ENCODE results near the gene STXBP1. TPM values are rescaled to one million over a fixed set of nuclear protein-coding genes. Genes with fewer than 3 reads are reported as not detected.
A peak's percentile ranks its signal among the peaks of the same experiment; 100 is the strongest.

The STXBP1 gene
- total and polyA plus RNA-seq, 8 donors = 14.3 to 46.4 (median 22.0) TPM

GRCh38 chr9:127627494-127627855 lies 15.4 kb downstream of the STXBP1 start:
- TF ChIP-seq CTCF (IDR thresholded peaks at IDR 0.05) = no peak
- no peaks in the 10 kb centered on the region for H3K27me3 ChIP-seq
- ATAC-seq (peak in 3 of 4 donors; percentile 10 to 34 (median 21)), FAIRE-seq (no peak), DNase-seq (no peak)
- no peak overlapping the region for H3K27ac ChIP-seq
- H3K4me1 ChIP-seq = peaks cover 0 to 8% (median 3%) of the 10 kb centered on the region in 3 donors
- H3K9me3 ChIP-seq = no peaks in the 10 kb centered on the region
- H3K36me3 ChIP-seq = no peaks in the 10 kb centered on the region
- 52 to 64% methylated on average over 2 of the region's 2 CpGs for WGBS, 2 donors
- H3K4me3 ChIP-seq = no peak overlapping the region
- intact Hi-C loops (cut with DNase I) = no loop called here

GRCh38 chr9:127628758-127629467 lies 16.8 kb downstream of the STXBP1 start:
- H3K9me3 ChIP-seq = no peaks in the 10 kb centered on the region
- no peaks in the 10 kb centered on the region for H3K36me3 ChIP-seq
- 36 to 37% methylated on average over 9 of the region's 9 CpGs for WGBS, 2 donors
- FAIRE-seq (no peak), DNase-seq (peak in 2 of 6 donors; percentile 18 to 23), ATAC-seq (peak; percentile 76 to 90 (median 82))
- no peak overlapping the region for H3K27ac ChIP-seq
- intact Hi-C loops (cut with DNase I) = no loop called here
- H3K27me3 ChIP-seq = no peaks in the 10 kb centered on the region
- no peak overlapping the region for H3K4me3 ChIP-seq
- TF ChIP-seq CTCF (IDR thresholded peaks at IDR 0.05) = no peak
- H3K4me1 ChIP-seq = peaks cover 0 to 8% (median 3%) of the 10 kb centered on the region in 3 donors

- FAIRE-seq = no peak
- Histone ChIP-seq H3K36me3 (no peaks in the 10 kb centered on the region), H3K27me3 (no peaks in the 10 kb centered on the region), H3K4me1 (peaks cover 0 to 8% (median 3%) of the 10 kb centered on the region in 3 donors), H3K4me3 (no peak overlapping the region), H3K27ac (no peak overlapping the region), H3K9me3 (no peaks in the 10 kb centered on the region)
- DNase-seq = no peak
- WGBS, 2 donors = 91 to 92% methylated on average over 8 of the region's 8 CpGs
- no peak for ATAC-seq
- TF ChIP-seq CTCF (IDR thresholded peaks at IDR 0.05) = no peak
- intact Hi-C loops (cut with DNase I) = no loop called here
Measured at GRCh38 chr9:127629468-127630081, 17.5 kb downstream of the STXBP1 start.

- WGBS, 2 donors = 79 to 83% methylated on average over 13 of the region's 13 CpGs
- no peak for DNase-seq
Measured at GRCh38 chr9:127633216-127633862, 21.3 kb downstream of the STXBP1 start.

More at GRCh38 chr9:127633216-127633862, 21.3 kb downstream of the STXBP1 start:
- Histone ChIP-seq H3K27me3 (no peaks in the 10 kb centered on the region), H3K36me3 (no peaks in the 10 kb centered on the region), H3K4me3 (no peak overlapping the region), H3K9me3 (no peaks in the 10 kb centered on the region), H3K4me1 (peaks cover 0 to 15% (median 5%) of the 10 kb centered on the region in 3 donors), H3K27ac (no peak overlapping the region)
- ATAC-seq = no peak
- no peak for FAIRE-seq
- intact Hi-C loops (cut with DNase I) = no loop called here
- TF ChIP-seq CTCF (IDR thresholded peaks at IDR 0.05) = no peak

Data from pancreas (tissue), 10 donors.